Measurements from ENCODE around the gene PKD2L1.
"Not testable (repeated sequence)": the region's sequence is repeated elsewhere in the genome, so short reads cannot be mapped to it uniquely, and the experiment has no call there.

Gene PKD2L1

DNA sequence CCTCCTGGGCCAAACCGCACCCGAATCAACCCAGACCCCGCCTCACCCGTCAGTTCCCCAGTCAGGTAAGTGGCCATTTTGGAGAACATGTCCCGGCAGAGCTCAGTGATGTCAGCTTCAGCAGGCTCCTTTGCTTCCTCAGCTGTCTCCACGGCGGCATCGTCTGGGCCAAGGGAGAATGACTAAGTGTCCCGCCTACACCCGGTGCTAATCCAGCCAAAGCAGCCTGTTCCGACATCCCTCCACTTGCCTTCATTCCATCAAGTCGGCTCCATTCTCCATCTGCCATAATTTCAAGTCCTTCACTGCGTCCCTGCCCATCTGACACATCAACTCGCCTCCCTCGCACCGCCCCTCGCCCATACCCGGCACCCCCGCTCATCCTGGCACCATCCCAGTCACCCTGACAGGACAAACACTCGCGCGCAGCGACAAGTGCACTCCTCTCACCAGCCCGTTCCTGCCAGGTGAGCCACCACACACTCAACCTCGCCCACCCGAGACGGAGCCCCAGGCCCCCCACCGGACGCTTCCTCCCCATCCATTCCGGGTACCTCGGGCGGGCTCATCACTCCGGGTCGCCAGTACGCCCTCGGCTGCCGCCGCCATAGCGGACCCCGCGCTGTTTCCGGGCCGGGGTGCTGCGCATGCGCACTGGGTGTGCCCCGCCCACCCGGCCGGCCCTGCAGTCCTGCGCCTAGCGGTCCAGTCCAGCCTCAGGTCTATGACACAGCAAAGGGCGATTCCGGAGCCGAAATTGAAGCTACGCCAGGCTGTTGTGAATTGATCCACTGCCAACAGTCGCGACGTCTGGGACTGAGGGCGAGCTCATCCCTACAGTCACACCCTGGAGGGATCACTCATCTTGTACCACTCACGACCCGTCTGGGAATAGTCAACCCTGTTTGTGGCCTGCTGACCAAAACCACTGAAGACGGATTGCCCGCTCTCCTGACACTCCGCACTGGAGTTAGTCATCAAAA is 43.7 kb downstream of the PKD2L1 start, which contains the start of gene BLOC1S2:
BLOC1S2 (minus strand) TSS at position 630 of the 983 bp plus-strand sequence; CDS start at position 609, 21 bp downstream.
- FAIRE-seq: peak; percentile 26

DNA sequence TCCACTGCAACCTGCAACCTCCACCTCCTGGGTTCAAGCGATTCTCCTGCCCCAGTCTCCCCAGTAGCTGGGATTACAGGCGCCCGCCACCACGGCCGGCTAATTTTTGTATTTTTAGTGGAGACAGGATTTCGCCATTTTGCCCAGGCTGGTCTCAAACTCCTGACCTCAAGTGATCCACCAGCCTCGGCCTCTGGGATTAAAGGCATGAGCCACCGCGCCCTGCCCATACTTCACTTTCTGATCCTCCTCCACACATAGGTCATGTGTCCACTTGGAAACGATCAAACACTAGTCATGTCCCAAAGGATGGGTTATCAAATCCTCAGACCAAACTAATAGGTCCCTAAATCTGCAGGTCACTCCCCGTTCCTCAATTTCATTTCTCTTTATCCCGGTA is 44.7 kb downstream of the PKD2L1 start:
- DNase-seq (ENCODE audit: low spot score); FAIRE-seq: not testable (repeated sequence)

More for the DNA sequence above, 43.7 kb downstream of the PKD2L1 start, which contains the start of gene BLOC1S2:
- peak; percentile 84 for DNase-seq (ENCODE audit: low spot score)

DNA sequence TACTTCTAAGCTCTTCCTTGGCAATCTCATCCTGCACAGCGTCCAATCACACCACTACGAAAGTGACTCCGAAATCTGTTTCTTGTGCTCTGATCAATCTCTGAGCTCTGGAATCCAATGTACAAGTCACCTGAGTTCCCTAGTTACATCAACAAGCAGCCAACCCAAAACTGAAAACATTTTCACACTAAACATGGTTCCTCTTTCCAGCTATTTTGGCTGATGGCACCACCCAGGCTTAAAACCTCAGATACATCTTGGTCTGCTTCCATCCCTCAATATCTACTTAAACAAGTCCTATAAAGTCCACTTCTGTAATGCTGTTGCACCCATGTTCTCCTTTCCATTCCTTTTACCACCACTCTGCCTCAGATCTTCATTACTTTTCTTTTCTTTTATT is 47.1 kb downstream of the PKD2L1 start:
- DNase-seq (ENCODE audit: low spot score) (no peak), FAIRE-seq (no peak)

DNA sequence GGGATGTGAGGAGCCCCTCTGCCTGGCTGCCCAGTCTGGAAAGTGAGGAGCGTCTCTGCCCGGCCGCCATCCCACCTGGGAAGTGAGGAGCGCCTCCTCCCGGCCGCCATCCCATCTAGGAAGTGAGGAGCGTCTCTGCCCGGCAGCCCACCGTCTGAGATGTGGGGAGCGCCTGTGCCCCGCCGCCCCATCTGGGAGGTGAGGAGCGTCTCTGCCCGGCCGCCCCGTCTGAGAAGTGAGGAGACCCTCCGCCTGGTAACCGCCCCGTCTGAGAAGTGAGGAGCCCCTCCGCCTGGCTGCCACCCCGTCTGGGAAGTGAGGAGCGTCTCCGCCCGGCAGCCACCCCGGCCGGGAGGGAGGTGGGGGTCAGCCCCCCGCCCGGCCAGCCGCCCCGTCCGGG is 53.1 kb downstream of the PKD2L1 start:
- DNase-seq (ENCODE audit: low spot score); FAIRE-seq: not testable (repeated sequence)

DNA sequence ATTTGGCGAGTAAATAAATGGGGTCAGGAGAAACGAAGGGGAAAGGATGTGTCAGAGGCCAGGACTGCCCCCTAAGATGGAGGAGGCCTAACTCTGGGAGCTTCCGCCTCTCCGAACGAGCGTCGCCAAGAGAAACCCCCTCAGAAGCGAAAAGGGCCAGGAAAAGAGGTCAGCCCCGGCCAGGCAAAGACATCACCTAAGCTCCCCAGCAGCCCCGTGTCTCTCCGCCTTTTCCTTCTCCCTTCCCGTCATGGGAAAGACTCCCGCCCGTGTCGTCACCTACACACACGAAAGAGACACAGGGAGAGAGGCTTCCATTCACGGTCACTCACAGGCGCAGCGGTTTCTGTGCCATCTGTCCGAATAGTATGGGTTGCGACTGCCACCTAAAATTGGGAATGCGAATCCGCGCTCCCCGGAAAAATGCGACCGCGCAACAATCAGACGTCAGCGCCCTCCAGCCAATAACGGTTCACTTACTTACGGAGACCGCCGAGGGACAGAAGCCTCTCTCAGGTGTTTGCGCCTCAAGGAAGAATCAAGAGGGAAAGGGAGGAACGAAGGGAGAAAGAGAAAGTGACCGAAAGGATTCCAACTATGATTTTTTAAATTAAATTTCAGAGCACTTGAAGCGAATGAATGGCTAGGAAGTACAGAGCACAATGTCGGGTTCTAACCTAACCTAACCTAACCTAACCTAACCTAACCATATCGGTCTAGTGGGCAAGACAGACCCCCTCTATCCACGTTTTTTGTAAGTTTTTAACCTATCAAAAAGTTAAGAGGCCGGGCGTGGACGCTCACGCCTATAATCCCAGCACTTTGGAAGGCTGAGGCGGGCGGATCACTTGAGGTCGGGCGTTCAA is 62.6 kb downstream of the PKD2L1 start, which contains the start of gene CWF19L1:
CWF19L1 (minus strand) TSS at position 400 of the 866 bp plus-strand sequence; CDS start at position 355, 45 bp downstream.
- peak; percentile 81 for DNase-seq (ENCODE audit: low spot score)
- FAIRE-seq: peak; percentile 73

DNA sequence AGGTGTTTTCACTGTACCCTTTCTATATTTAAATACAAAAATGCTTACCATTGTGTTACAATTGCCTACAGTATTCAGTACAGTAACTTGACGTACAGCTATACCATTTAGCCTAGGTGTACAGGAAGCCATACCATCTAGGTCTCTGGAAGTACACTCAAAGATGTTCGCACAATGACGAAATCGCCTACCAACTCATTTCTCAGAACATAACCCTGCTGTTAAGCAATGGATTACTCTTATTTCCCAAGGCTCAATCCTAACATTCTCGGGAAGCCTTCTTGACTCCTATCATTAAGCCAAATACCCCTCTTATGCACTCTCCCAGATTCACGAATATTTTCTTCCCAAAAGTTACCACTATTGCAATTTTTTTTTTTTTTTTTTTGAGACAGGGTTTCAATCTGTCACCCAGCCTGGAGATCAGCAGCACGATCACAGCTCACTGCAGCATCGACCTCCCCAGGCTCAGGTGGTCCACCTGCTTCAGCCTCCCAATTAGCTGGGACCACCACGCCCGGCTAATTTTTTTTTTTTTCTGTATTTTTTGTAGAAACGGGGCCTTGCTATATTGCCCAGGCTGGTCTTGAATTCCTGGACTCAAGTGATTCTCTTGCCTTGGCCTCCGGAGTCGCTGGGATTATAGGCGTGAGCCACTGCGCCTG is 64.1 kb downstream of the PKD2L1 start:
- no peak for DNase-seq (ENCODE audit: low spot score)
- FAIRE-seq: no peak

DNA sequence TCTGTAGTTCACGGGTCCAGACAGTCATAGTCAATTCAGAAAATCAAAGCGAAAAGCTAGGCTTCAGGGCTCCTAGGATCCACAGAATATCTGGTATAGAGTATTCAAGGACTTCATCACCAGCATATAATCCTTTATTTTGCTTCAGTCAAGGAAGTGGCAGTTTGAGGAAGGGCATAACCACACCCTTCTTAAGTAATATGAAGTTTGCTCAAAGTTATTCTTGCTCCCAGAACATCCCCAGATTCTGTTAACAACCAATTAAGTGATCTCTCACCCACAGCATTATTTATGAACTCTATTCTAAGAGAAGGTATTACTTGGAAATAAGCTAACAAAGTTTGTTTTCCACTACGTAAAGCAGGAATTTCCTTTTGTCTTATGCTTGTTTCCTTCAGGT is 75.8 kb downstream of the PKD2L1 start:
- FAIRE-seq: no peak
- no peak for DNase-seq (ENCODE audit: low spot score)

DNA sequence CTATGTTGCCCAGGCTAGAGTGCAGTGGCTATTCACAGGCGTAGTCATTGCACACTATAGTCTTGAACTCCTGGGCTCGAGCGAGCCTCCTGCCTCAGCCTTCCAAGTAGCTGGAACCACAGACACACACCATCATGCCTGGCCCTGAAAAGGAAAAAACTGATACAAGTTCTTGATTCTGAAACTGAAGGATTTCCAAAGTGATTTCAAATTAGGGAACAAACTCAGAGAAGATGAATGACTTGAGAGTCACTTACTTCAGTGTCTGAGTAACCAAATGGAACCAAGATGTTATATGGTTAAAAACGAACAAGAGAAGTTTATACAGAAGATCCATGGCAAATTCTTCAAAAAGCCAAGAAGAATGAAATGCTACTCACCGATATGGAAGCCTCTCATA is 77.0 kb downstream of the PKD2L1 start:
- DNase-seq (ENCODE audit: low spot score) (no peak), FAIRE-seq (no peak)

DNA sequence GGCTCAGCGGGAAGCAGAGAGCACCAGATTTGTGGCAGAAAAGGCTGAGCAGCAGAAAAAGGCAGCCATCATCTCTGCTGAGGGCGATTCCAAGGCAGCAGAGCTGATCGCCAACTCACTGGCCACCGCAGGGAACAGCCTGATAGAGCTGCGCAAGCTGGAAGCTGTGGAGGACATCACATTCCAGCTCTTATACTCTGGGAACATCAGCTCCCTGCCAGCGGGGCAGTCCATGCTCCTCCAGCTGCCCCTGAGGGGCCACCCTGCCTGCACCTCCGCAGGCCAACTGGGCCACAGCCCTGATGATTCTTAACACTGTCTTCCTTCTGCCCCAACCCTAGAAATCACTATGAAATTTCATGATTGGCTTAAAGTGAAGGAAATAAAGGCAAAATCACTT is 81.2 kb downstream of the PKD2L1 start:
- DNase-seq (ENCODE audit: low spot score): no peak
- FAIRE-seq: no peak

DNA sequence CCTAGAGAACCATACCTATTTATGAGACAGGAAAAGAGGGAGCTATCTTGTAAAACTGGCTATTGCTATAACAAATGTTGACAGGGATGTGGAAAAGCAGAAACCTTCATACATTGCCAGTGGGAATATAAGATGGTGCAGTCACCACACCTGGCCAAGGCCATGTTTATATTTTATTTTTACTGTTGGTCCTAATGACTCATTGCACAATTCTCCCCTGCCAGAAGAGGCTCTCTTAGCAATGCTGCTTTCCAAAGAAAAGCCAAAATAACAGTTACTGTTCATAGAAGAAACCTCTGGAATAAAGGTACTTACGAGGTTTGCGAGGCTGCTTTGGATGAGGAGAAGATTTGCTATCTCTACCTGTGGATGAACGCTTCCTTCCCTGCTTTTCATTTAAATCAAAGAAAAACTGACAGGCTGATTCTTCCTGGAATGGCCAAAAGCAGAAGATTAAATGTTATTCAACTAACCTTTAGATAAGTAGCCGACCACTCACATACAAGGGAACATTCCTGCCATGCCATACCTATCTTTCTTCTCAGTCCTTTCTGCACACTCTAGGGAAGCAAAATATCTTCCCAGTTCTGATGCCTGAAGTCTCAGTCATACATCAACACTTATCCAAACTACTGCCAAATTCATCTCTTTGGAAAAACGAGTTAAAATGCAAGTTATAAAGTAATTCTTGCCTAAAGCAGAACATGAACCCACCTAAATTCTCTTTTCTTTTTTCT is 84.4 kb downstream of the PKD2L1 start:
- FAIRE-seq (no peak), DNase-seq (ENCODE audit: low spot score) (no peak)

DNA sequence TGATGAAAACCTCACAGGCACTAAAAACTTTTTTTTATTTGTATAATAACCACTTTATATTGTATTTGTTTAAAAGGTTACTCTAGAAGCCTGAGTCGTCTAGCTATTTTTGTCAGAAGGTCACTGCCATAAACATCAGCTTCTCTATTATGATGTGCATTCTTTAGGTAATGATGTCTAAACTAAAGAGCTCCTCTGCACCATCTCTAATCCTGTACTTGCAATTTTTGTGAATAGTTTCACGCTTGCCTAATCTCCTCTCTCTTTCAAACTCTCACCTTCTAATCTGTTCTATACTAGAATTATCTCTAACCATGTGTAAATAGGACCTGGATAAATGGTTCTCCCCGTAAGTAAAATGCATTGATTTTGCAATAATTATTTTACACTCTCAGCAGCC is 90.2 kb downstream of the PKD2L1 start:
- FAIRE-seq (no peak), DNase-seq (ENCODE audit: low spot score) (no peak)

DNA sequence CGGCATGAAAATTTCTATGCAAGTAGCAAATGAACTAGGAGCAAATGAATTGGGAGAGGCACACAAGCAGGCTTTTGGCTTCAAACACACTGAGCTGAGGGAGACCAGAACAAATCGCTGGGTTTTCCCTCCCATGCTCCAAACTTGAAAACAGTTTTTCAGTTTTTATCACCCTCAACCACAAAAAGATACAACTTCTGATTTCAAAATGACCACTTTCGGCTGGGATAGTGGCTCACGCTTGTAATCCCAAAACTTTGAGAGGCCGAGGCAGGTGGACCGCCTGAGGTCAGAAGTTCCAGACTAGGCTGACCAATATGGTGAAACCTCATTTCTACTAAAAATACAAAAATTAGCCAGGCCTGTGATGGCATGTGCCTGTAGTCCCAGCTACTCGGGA is 91.6 kb downstream of the PKD2L1 start:
- DNase-seq (ENCODE audit: low spot score) (no peak), FAIRE-seq (no peak)

Measured in RCC 7860 (cell line).